CD8-positive, alpha-beta memory T cell (primary cell): ENCODE measurements around the gene KIAA1671. TPM values are rescaled to one million over a fixed set of nuclear protein-coding genes. Genes with fewer than 3 reads are reported as not detected.

Experiments used
- CTCF ChIA-PET: fragments of 350-600 bp; sonication (Branson Sonifier 250); formaldehyde crosslinking; loops from one replicate; lab custom pipeline; 2021; ENCODE audit warnings: antibody characterized with exemption; lab: Charles Lee
- POLR2A ChIA-PET: fragments of 350-600 bp; sonication (Branson Sonifier 250); formaldehyde crosslinking; loops from one replicate; lab custom pipeline; 2021; ENCODE audit warnings: antibody characterized with exemption; lab: Charles Lee
- DNase-seq, 5 donors: peaks; one replicate each; pipeline versions ENCODE4 v3.0.0 to v3.0.0-alpha.2; 2020 to 2022; ENCODE audit warnings: mixed read lengths in 1 of 5
- H3K27ac ChIP-seq: one replicate; pipeline ENCODE4 v1.7.0; 2013; ENCODE audit warnings: low read depth, mild to moderate bottlenecking, low read length, moderate library complexity
- H3K27me3 ChIP-seq: 2 replicates; pipeline ENCODE4 v1.7.0; 2013; ENCODE audit warnings: low read length, mild to moderate bottlenecking; ENCODE audit not compliant: insufficient read depth, poor library complexity, severe bottlenecking
- H3K36me3 ChIP-seq: 2 replicates; pipeline ENCODE4 v1.7.0; 2013; ENCODE audit warnings: mild to moderate bottlenecking, low read length, moderate library complexity; ENCODE audit not compliant: insufficient read depth
- H3K4me1 ChIP-seq: 2 replicates; pipeline ENCODE4 v1.7.0; 2013; ENCODE audit warnings: mild to moderate bottlenecking, low read length, moderate library complexity; ENCODE audit not compliant: insufficient read depth
- H3K4me3 ChIP-seq: 2 replicates; pipeline ENCODE4 v1.7.0; 2013; ENCODE audit warnings: mild to moderate bottlenecking, low read length
- H3K9me3 ChIP-seq: 2 replicates; pipeline ENCODE4 v1.7.0; 2013; ENCODE audit warnings: mild to moderate bottlenecking, low read length
- H3K27ac Mint-ChIP-seq, 8 donors: one replicate each; pipeline ENCODE4 v1.8.0; 2020 to 2021; ENCODE audit warnings: mixed read lengths in 8 of 8, mild to moderate bottlenecking in 6 of 8, inconsistent platforms in 3 of 8, moderate library complexity in 3 of 8
- H3K27me3 Mint-ChIP-seq, 2 donors: one replicate each; pipeline ENCODE4 v1.8.0; 2020 to 2021; ENCODE audit warnings: mixed read lengths in 2 of 2, mild to moderate bottlenecking in 1 of 2, moderate library complexity in 1 of 2
- H3K36me3 Mint-ChIP-seq, 3 donors: one replicate each; pipeline ENCODE4 v1.8.0; 2020 to 2021; ENCODE audit warnings: mixed read lengths in 3 of 3, inconsistent platforms in 1 of 3, mild to moderate bottlenecking in 1 of 3
- H3K4me1 Mint-ChIP-seq, 3 donors: one replicate each; pipeline ENCODE4 v1.8.0; 2020 to 2021; ENCODE audit warnings: mixed read lengths in 3 of 3, inconsistent platforms in 1 of 3, mild to moderate bottlenecking in 1 of 3
- H3K4me3 Mint-ChIP-seq, 7 donors: one replicate each; pipeline ENCODE4 v1.8.0; 2020 to 2021; ENCODE audit warnings: mixed read lengths in 7 of 7, mild to moderate bottlenecking in 6 of 7, moderate library complexity in 4 of 7, inconsistent platforms in 2 of 7
- H3K9me3 Mint-ChIP-seq, 5 donors: one replicate each; pipeline ENCODE4 v1.8.0; 2020 to 2022; ENCODE audit warnings: mixed read lengths in 5 of 5, mild to moderate bottlenecking in 3 of 5, moderate library complexity in 2 of 5, inconsistent platforms in 1 of 5
- polyA plus RNA-seq: library from polyadenylated mRNA; unstranded; fragments of 300-500 nt; fragmentation: Illumina TruSeq; gene quantifications from one replicate; pipeline ENCODE4 v1.2.3, GENCODE V29; 2021
- total RNA-seq, 2 experiments: library from RNA; stranded (reverse); gene quantifications; one replicate each; pipeline ENCODE4 v1.2.3, GENCODE V29; 2021

KIAA1671 gene
- total and polyA plus RNA-seq, 3 experiments from 2014 or later: 2.6 to 14.7 (median 13.8) TPM

GRCh38 chr22:25080855-25081254 is 128.3 kb downstream of the KIAA1671 start:
- no peak overlapping the region for H3K4me3 Mint-ChIP-seq
- Histone ChIP-seq H3K36me3 (no peaks in the 10 kb centered on the region), H3K27ac (no peak overlapping the region), H3K4me1 (peaks cover 35% of the 10 kb centered on the region), H3K27me3 (no peaks in the 10 kb centered on the region), H3K9me3 (no peaks in the 10 kb centered on the region), H3K4me3 (no peak overlapping the region)
- no peaks in the 10 kb centered on the region for H3K36me3 Mint-ChIP-seq
- ChIA-PET CTCF (interaction anchor here (1.0 to 8.5 kb wide), 9 partner anchors 13 to 280 kb away, joined by 3 to 71 read pairs (median 6); no protein-coding TSS in a partner anchor), POLR2A (interaction anchor here (1.0 to 1.4 kb wide), 2 partner anchors 12 kb away, joined by 4 to 8 read pairs; no protein-coding TSS in a partner anchor)
- no peaks in the 10 kb centered on the region for H3K9me3 Mint-ChIP-seq
- H3K4me1 Mint-ChIP-seq: peaks cover 50 to 73% (median 70%) of the 10 kb centered on the region in 3 donors
- H3K27ac Mint-ChIP-seq: peak overlapping the region in 2 of 8 donors; percentile 78 to 81
- DNase-seq: no peak
- peaks cover 0 to 2% of the 10 kb centered on the region in 2 donors for H3K27me3 Mint-ChIP-seq

GRCh38 chr22:25081409-25081824 is 128.9 kb downstream of the KIAA1671 start:
- H3K36me3 ChIP-seq: no peaks in the 10 kb centered on the region

DNA sequence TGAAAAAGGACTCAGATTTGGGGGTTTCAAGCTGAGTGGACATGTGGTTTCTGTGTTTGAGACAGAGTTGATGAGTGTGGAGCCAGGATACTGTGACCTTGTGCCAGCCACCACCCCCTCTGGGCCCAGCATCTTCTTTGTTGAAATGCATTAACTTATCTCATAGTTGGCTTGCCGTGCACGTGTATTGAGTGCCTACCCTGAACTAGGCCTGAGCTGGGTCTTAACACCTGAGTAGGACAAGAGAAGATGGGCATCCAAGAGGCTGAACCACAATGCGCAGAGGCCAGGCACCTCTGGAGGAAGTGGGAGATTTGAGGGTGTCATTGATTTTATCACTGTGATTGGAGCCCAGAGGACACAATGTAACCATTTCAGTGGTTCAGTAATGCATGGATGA is 129.6 kb downstream of the KIAA1671 start:
- CTCF ChIA-PET: interaction anchor here (0.8 to 8.5 kb wide), 12 partner anchors 14 to 279 kb away, joined by 3 to 71 read pairs (median 4); no protein-coding TSS in a partner anchor
- peaks cover 30% of the 10 kb centered on the region for H3K4me1 ChIP-seq
- Mint-ChIP-seq H3K36me3 (no peaks in the 10 kb centered on the region), H3K27me3 (peaks cover 0 to 2% of the 10 kb centered on the region in 2 donors), H3K4me3 (no peak overlapping the region), H3K27ac (peak overlapping the region in 5 of 8 donors; percentile 40 to 80 (median 70)), H3K9me3 (no peaks in the 10 kb centered on the region), H3K4me1 (peaks cover 45 to 68% (median 67%) of the 10 kb centered on the region in 3 donors)
- H3K36me3 ChIP-seq: no peaks in the 10 kb centered on the region
- H3K9me3 ChIP-seq: no peaks in the 10 kb centered on the region
- POLR2A ChIA-PET: interaction anchor here (0.5 to 1.0 kb wide), 2 partner anchors 14 to 100 kb away, joined by 3 to 8 read pairs; no protein-coding TSS in a partner anchor
- no peaks in the 10 kb centered on the region for H3K27me3 ChIP-seq
- no peak overlapping the region for H3K27ac ChIP-seq
- H3K4me3 ChIP-seq: no peak overlapping the region
- no peak for DNase-seq

More at GRCh38 chr22:25081409-25081824, 128.9 kb downstream of the KIAA1671 start:
- peak overlapping the region in 4 of 8 donors; percentile 66 to 81 (median 76) for H3K27ac Mint-ChIP-seq
- H3K4me3 ChIP-seq: no peak overlapping the region
- peaks cover 0 to 2% of the 10 kb centered on the region in 2 donors for H3K27me3 Mint-ChIP-seq
- DNase-seq: peak in 4 of 5 donors; percentile 22 to 66 (median 40)
- no peaks in the 10 kb centered on the region for H3K9me3 ChIP-seq
- H3K9me3 Mint-ChIP-seq: no peaks in the 10 kb centered on the region
- H3K27ac ChIP-seq: no peak overlapping the region
- no peaks in the 10 kb centered on the region for H3K27me3 ChIP-seq
- peaks cover 35% of the 10 kb centered on the region for H3K4me1 ChIP-seq
- ChIA-PET CTCF (interaction anchor here (0.8 to 8.5 kb wide), 13 partner anchors 13 to 280 kb away, joined by 3 to 71 read pairs (median 3); no protein-coding TSS in a partner anchor), POLR2A (interaction anchor here (0.5 to 1.0 kb wide), 2 partner anchors 13 to 101 kb away, joined by 3 to 8 read pairs; no protein-coding TSS in a partner anchor)
- H3K4me3 Mint-ChIP-seq: peak overlapping the region in 1 of 7 donors; percentile 29
- no peaks in the 10 kb centered on the region for H3K36me3 Mint-ChIP-seq
- peaks cover 50 to 73% (median 70%) of the 10 kb centered on the region in 3 donors for H3K4me1 Mint-ChIP-seq

DNA sequence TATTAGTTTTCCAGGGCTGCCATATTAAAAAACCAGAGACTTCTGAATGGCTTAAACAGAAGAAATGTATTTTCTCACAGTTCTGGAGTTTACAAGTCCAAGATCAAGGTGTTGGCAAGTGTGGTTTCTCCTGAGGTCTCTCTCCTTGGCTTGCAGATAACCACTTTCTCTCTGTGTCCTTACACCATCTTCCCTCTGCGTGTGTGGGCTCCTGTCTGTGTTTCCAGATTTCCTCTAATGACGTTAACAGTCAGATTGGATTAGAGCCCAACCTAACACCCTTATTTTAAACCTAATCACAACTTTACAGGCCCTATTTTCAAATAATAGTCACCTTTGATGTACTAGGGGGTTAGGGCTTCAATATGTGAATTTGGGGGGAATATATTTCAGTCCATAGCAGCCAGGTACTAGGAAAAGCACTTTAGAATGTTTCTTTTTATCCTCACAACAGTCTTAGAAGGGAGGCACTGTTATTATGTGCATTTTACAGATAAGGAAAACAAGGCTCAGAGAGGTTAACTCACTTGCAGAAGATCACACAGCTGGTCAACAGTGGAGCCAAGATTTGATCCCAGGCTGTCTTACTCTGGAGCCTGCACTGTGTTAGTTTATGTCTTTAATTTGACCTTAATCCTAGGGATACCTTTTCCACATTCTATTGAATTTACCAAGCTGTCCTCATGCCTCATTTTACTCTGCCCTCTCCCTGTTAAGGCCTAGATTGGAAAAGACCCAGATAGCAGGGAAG is 130.7 kb downstream of the KIAA1671 start:
- Histone ChIP-seq H3K27me3 (no peaks in the 10 kb centered on the region), H3K4me1 (peaks cover 24% of the 10 kb centered on the region), H3K9me3 (no peaks in the 10 kb centered on the region), H3K27ac (no peak overlapping the region), H3K36me3 (no peaks in the 10 kb centered on the region), H3K4me3 (no peak overlapping the region)
- Mint-ChIP-seq H3K9me3 (no peaks in the 10 kb centered on the region), H3K27ac (peak overlapping the region in 3 of 8 donors; percentile 16 to 69 (median 38)), H3K4me3 (no peak overlapping the region), H3K27me3 (peaks cover 0 to 2% of the 10 kb centered on the region in 2 donors), H3K4me1 (peaks cover 38 to 59% (median 56%) of the 10 kb centered on the region in 3 donors), H3K36me3 (peaks cover 0 to under 1% (median 0%) of the 10 kb centered on the region in 3 donors)
- ChIA-PET CTCF (interaction anchor here (0.8 to 8.5 kb wide), 4 partner anchors 22 to 28 kb away, joined by 3 to 71 read pairs (median 14); no protein-coding TSS in a partner anchor), POLR2A (no interaction called here)
- DNase-seq: no peak

DNA sequence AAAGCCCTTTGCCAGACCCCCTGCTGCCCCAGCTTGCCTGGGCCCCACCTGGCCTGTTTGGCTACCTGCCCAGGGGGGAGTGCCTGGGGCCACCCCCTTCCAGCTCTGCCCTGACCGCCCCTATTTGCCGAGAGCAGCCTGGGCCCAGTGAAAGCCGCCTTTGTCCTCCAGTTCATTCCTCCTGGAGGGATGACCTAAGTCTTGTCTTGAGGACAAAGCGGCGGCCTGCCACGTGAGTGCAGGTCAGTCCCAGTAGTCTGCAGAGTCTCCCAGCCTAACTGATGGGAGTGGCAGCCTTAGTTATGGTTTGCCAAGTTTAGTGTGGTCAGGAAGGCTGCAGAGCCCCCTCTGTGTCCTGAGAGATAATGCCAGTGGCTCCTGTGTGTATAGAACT is 131.3 kb downstream of the KIAA1671 start:
- H3K4me1 Mint-ChIP-seq: peaks cover 38 to 53% (median 52%) of the 10 kb centered on the region in 3 donors
- H3K36me3 ChIP-seq: no peaks in the 10 kb centered on the region
- POLR2A ChIA-PET: no interaction called here
- H3K27me3 ChIP-seq: no peaks in the 10 kb centered on the region
- H3K27me3 Mint-ChIP-seq: peaks cover 0 to 2% of the 10 kb centered on the region in 2 donors
- no peak overlapping the region for H3K27ac ChIP-seq
- no peak overlapping the region for H3K27ac Mint-ChIP-seq
- peaks cover 0 to 4% (median 2%) of the 10 kb centered on the region in 3 donors for H3K36me3 Mint-ChIP-seq
- H3K4me3 Mint-ChIP-seq: no peak overlapping the region
- CTCF ChIA-PET: interaction anchor here (0.8 to 1.8 kb wide), 2 partner anchors 25 to 27 kb away, joined by 3 to 6 read pairs; no protein-coding TSS in a partner anchor
- H3K9me3 Mint-ChIP-seq: no peaks in the 10 kb centered on the region
- no peak for DNase-seq
- no peak overlapping the region for H3K4me3 ChIP-seq
- peaks cover 24% of the 10 kb centered on the region for H3K4me1 ChIP-seq
- no peaks in the 10 kb centered on the region for H3K9me3 ChIP-seq

DNA sequence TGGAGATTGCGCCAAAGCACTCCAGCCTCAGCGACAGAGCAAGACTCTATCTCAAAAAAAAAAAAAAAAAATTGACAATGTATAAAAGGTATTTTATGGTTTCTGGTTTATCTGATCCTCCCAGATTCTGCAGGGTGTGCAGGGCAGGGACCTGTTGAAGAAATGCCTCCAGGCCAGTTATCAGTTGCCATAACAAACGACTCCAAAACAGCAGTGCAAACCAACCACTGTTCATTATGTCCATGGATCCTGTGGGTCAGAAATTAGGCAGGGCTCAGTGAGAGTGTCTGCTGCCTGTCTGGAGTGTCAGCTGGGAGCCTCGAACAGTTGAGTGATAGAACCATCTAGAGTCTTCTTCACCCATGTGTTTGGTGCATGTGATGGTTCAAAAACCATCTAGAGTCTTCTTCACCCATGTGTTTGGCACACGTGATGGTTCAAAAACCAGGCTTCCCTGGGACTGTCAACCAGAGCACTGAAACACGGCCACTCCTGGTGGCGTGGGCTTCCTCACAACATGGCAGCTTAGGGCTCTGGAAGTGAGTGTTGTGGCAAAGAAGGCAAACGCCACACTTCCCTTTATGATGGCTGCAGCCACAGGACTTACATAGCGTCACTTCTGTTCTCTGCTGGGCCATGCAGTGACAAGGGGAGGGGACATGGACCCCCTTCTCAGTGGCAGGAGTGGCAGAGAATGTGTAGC is 132.0 kb downstream of the KIAA1671 start:
- H3K27ac Mint-ChIP-seq: peak overlapping the region in 1 of 8 donors; percentile 2
- H3K4me1 ChIP-seq: peaks cover 24% of the 10 kb centered on the region
- no peak overlapping the region for H3K27ac ChIP-seq
- no peak overlapping the region for H3K4me3 ChIP-seq
- POLR2A ChIA-PET: no interaction called here
- peaks cover 34 to 47% (median 46%) of the 10 kb centered on the region in 3 donors for H3K4me1 Mint-ChIP-seq
- H3K27me3 ChIP-seq: no peaks in the 10 kb centered on the region
- peaks cover 0 to 5% (median 2%) of the 10 kb centered on the region in 3 donors for H3K36me3 Mint-ChIP-seq
- H3K4me3 Mint-ChIP-seq: no peak overlapping the region
- peaks cover 0 to 2% of the 10 kb centered on the region in 2 donors for H3K27me3 Mint-ChIP-seq
- H3K9me3 Mint-ChIP-seq: no peaks in the 10 kb centered on the region
- CTCF ChIA-PET: interaction anchor here (1.8 kb wide), 1 partner anchor 27 kb away, joined by 6 read pairs; no protein-coding TSS in a partner anchor
- no peak for DNase-seq
- no peaks in the 10 kb centered on the region for H3K9me3 ChIP-seq
- H3K36me3 ChIP-seq: no peaks in the 10 kb centered on the region

DNA sequence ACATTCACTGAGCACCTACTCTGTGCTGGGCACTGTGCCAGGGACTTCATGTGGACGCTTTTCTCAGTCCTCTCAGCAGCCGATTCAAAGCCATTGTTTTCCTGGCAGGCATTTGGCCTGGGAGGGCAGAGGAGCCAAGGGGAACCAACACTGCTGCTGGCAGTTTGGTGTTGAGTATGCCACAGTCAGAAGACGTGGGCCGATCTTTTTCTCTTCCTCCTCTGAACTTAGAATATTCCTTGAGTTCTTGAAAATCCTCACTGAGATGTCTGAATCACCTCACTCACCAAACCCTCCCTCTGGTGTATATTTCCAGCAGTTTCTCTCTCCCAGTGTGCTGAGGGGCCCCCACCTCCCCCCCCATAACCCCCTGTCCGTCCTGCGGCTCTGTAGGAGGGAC is 132.6 kb downstream of the KIAA1671 start:
- H3K9me3 Mint-ChIP-seq: no peaks in the 10 kb centered on the region
- Histone ChIP-seq H3K27me3 (no peaks in the 10 kb centered on the region), H3K4me3 (no peak overlapping the region), H3K4me1 (peaks cover 24% of the 10 kb centered on the region), H3K9me3 (no peaks in the 10 kb centered on the region), H3K36me3 (no peaks in the 10 kb centered on the region), H3K27ac (no peak overlapping the region)
- H3K27me3 Mint-ChIP-seq: peaks cover 0 to 2% of the 10 kb centered on the region in 2 donors
- peaks cover 30 to 43% (median 42%) of the 10 kb centered on the region in 3 donors for H3K4me1 Mint-ChIP-seq
- peaks cover 0 to 5% (median 2%) of the 10 kb centered on the region in 3 donors for H3K36me3 Mint-ChIP-seq
- peak overlapping the region in 1 of 7 donors; percentile 22 for H3K4me3 Mint-ChIP-seq
- DNase-seq: no peak
- H3K27ac Mint-ChIP-seq: peak overlapping the region in 1 of 8 donors; percentile 72
- POLR2A ChIA-PET: no interaction called here
- CTCF ChIA-PET: interaction anchor here (1.8 kb wide), 1 partner anchor 28 kb away, joined by 6 read pairs; no protein-coding TSS in a partner anchor
